ENCODE measurements around the gene ZNF384.
A peak's percentile ranks its signal among the peaks of the same experiment; 100 is the strongest.

ZNF384 gene

GRCh38 chr12:6632026-6632983 lies 56.9 kb downstream of the ZNF384 start:
- Histone ChIP-seq H3K4me3 (peak overlapping the region in 1 of 7 experiments; percentile 11), H3K27ac (peak overlapping the region in 20 of 21 experiments; percentile 0 to 89 (median 53))

- peak overlapping the region in 1 of 7 experiments; percentile 11 for H3K4me3 ChIP-seq
These were observed 57.6 kb downstream of the ZNF384 start for GRCh38 chr12:6631549-6631961.

GRCh38 chr12:6630736-6631135 lies 58.4 kb downstream of the ZNF384 start:
- no peak overlapping the region for H3K4me3 ChIP-seq
- peak overlapping the region in 6 of 21 experiments; percentile 73 to 89 (median 80) for H3K27ac ChIP-seq

More at GRCh38 chr12:6631549-6631961, 57.6 kb downstream of the ZNF384 start:
- peak overlapping the region in 16 of 21 experiments; percentile 20 to 89 (median 68) for H3K27ac ChIP-seq

GRCh38 chr12:6627616-6628015 lies 61.6 kb downstream of the ZNF384 start:
- H3K27ac ChIP-seq, result peak overlapping the region in 2 of 21 experiments; percentile 17 to 61
- H3K4me3 ChIP-seq, result no peak overlapping the region

GRCh38 chr12:6626654-6627283 lies 62.4 kb downstream of the ZNF384 start:
- Histone ChIP-seq H3K27ac (no peak overlapping the region), H3K4me3 (no peak overlapping the region)

GRCh38 chr12:6620885-6621274 lies 68.3 kb downstream of the ZNF384 start:
- Histone ChIP-seq H3K4me3 (peak overlapping the region in 2 of 7 experiments; percentile 15 to 18), H3K27ac (peak overlapping the region in 2 of 21 experiments; percentile 39 to 46)

GRCh38 chr12:6620137-6620884 lies 68.9 kb downstream of the ZNF384 start:
- Histone ChIP-seq H3K4me3 (peak overlapping the region in 2 of 7 experiments; percentile 15 to 18), H3K27ac (peak overlapping the region in 2 of 21 experiments; percentile 39 to 46)

- Histone ChIP-seq H3K27ac (peak overlapping the region in 1 of 21 experiments; percentile 10), H3K4me3 (no peak overlapping the region)
These were observed 70.5 kb downstream of the ZNF384 start for GRCh38 chr12:6618483-6619225.

All from skin epidermis (tissue), 12 donors.